ENCODE results near the gene CNTN1. TPM values are rescaled to one million over a fixed set of nuclear protein-coding genes. Genes with fewer than 3 reads are reported as not detected.

The CNTN1 gene
- total RNA-seq, 3 donors from 2014 or later = 0.38 to 6.9 (median 1.3) TPM

- Histone ChIP-seq H3K4me1 (ENCODE audit: low read depth) (no peaks in the 10 kb centered on the region), H3K9me3 (no peaks in the 10 kb centered on the region), H3K36me3 (ENCODE audit: low read depth) (no peaks in the 10 kb centered on the region), H3K4me3 (no peak overlapping the region)
- DNase-seq (no peak), ATAC-seq (no peak)
- TF ChIP-seq CTCF (IDR thresholded peaks at IDR 0.05) = no peak
- intact Hi-C loops (cut with DNase I, micrococcal nuclease) = no loop called here
Measured at GRCh38 chr12:40718878-40719372, 26.7 kb downstream of the CNTN1 start.

- H3K9me3 ChIP-seq = no peaks in the 10 kb centered on the region
- intact Hi-C loops (cut with DNase I, micrococcal nuclease) = no loop called here
- no peak for ATAC-seq
Measured at GRCh38 chr12:40723001-40723400, 30.8 kb downstream of the CNTN1 start.

GRCh38 chr12:40726366-40726765 lies 34.1 kb downstream of the CNTN1 start:
- DNase-seq = no peak
- H3K4me1 ChIP-seq (ENCODE audit: low read depth) = no peaks in the 10 kb centered on the region
- ATAC-seq = no peak
- no peak for TF ChIP-seq CTCF (IDR thresholded peaks at IDR 0.05)
- H3K9me3 ChIP-seq = no peaks in the 10 kb centered on the region
- no peak overlapping the region for H3K4me3 ChIP-seq
- H3K36me3 ChIP-seq (ENCODE audit: low read depth) = no peaks in the 10 kb centered on the region
- intact Hi-C loops (cut with DNase I, micrococcal nuclease) = no loop called here

More at GRCh38 chr12:40723001-40723400, 30.8 kb downstream of the CNTN1 start:
- DNase-seq = no peak
- TF ChIP-seq CTCF (IDR thresholded peaks at IDR 0.05) = no peak
- Histone ChIP-seq H3K4me1 (ENCODE audit: low read depth) (no peaks in the 10 kb centered on the region), H3K36me3 (ENCODE audit: low read depth) (no peaks in the 10 kb centered on the region), H3K4me3 (no peak overlapping the region)

GRCh38 chr12:40727774-40728483 lies 35.7 kb downstream of the CNTN1 start:
- H3K4me3 ChIP-seq = no peak overlapping the region
- intact Hi-C loops (cut with DNase I, micrococcal nuclease) = no loop called here
- H3K4me1 ChIP-seq (ENCODE audit: low read depth) = no peaks in the 10 kb centered on the region
- peak; percentile 39 for ATAC-seq
- H3K36me3 ChIP-seq (ENCODE audit: low read depth) = no peaks in the 10 kb centered on the region
- no peaks in the 10 kb centered on the region for H3K9me3 ChIP-seq
- no peak for TF ChIP-seq CTCF (IDR thresholded peaks at IDR 0.05)
- DNase-seq = no peak

- no peaks in the 10 kb centered on the region for H3K9me3 ChIP-seq
- H3K4me1 ChIP-seq (ENCODE audit: low read depth) = no peaks in the 10 kb centered on the region
- no peak overlapping the region for H3K4me3 ChIP-seq
- no peaks in the 10 kb centered on the region for H3K36me3 ChIP-seq (ENCODE audit: low read depth)
- TF ChIP-seq CTCF (IDR thresholded peaks at IDR 0.05) = no peak
- DNase-seq (no peak), ATAC-seq (no peak)
- intact Hi-C loops (cut with DNase I, micrococcal nuclease) = no loop called here
Measured at GRCh38 chr12:40730281-40730680, 38.0 kb downstream of the CNTN1 start.
